HepG2 (cell line): ENCODE measurements around the gene KCNN2.

Experiments used
- BRF2 ChIP-seq: sonication (generic); formaldehyde crosslinking; IDR thresholded peaks from 2 replicates; pipeline ENCODE4 v1.8.1; 2022; ENCODE audit warnings: mild to moderate bottlenecking, missing genetic modification reagents
- CEBPB ChIP-seq: IDR thresholded peaks from 2 replicates; pipeline ENCODE4 v1.6.1; 2011; ENCODE audit warnings: low read depth, low read length, improper control_type of control experiment, borderline replicate concordance
- ETV6 ChIP-seq: sonication (generic); formaldehyde crosslinking; conservative IDR thresholded peaks from 2 replicates; pipeline ENCODE4 v1.4.0; 2020; ENCODE audit warnings: missing genetic modification reagents
- FOXA3 ChIP-seq: IDR thresholded peaks from 2 replicates; pipeline ENCODE4 v1.6.1; 2016; ENCODE audit warnings: missing genetic modification reagents, missing compliant biosample characterization
- KLF16 ChIP-seq, 2 experiments: sonication (generic) in 1 of 2; formaldehyde crosslinking in 1 of 2; IDR thresholded peaks; 2 replicates each; pipeline versions ENCODE4 v1.6.1 to v1.8.0; 2016 to 2023; ENCODE audit warnings: missing genetic modification reagents in 2 of 2, missing compliant biosample characterization in 1 of 2
- NFE2 ChIP-seq: sonication (generic); formaldehyde crosslinking; IDR thresholded peaks from 2 replicates; pipeline ENCODE4 v1.4.0; 2020; ENCODE audit warnings: missing genetic modification reagents
- POLR2AphosphoS5 ChIP-seq: IDR thresholded peaks from 2 replicates; pipeline ENCODE4 v1.6.1; 2012; ENCODE audit warnings: low read depth, low read length
- RELA ChIP-seq: sonication (generic); formaldehyde crosslinking; IDR thresholded peaks from 2 replicates; pipeline ENCODE4 v1.4.0; 2020; ENCODE audit warnings: missing genetic modification reagents
- ZNF460 ChIP-seq: sonication (generic); formaldehyde crosslinking; IDR thresholded peaks from 2 replicates; pipeline ENCODE4 v1.5.1; 2020; ENCODE audit warnings: missing genetic modification reagents, mild to moderate bottlenecking, borderline replicate concordance

DNA sequence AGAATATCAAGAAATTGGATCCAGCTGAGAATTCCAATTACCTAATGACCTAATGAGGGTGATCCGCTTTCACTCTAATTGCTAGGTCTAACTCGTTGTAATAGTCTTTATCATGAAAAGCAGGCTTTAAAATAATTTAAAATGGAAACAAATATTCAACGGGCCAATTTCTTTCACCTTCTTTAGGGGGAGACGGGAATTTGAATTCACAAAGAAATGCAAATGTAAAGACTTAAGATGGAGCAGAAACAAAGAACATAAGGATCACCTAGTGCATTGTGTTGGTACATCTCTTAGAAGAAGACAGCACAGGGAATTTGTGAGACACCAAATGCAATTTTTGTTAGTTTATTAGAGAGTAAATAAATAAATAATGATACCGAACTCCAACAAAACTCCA, 1.5 kb upstream of the KCNN2 start:
- TF ChIP-seq KLF16 (CRISPR knock-in tag; IDR thresholded peaks at IDR 0.05), result no peak
- no peak for TF ChIP-seq RELA (CRISPR knock-in tag)
- TF ChIP-seq ZNF460 (CRISPR knock-in tag), result no peak
- no peak for TF ChIP-seq BRF2 (CRISPR knock-in tag)
- no peak for TF ChIP-seq ETV6
- no peak for TF ChIP-seq FOXA3 (CRISPR knock-in tag)
- no peak for TF ChIP-seq CEBPB
- TF ChIP-seq NFE2 (CRISPR knock-in tag), result no peak
- no peak for TF ChIP-seq POLR2AphosphoS5
